Fibroblast of lung (primary cell): ENCODE results near the gene NUDT13.

Experiments
- CTCF ChIP-seq, 2 donors: IDR thresholded peaks in 1 of 2; conservative IDR thresholded peaks in 1 of 2; 1 replicate in 1 of 2; 2 replicates in 1 of 2; pipeline ENCODE4 v1.5.1; 2011 to 2012; ENCODE audit warnings: low read length in 2 of 2, control low read depth in 1 of 2, inconsistent platforms in 1 of 2, low read depth in 1 of 2, mild to moderate bottlenecking in 1 of 2
- EZH2 ChIP-seq: IDR thresholded peaks from 2 replicates; pipeline ENCODE4 v1.5.1; 2012; ENCODE audit warnings: low read length, control low read depth, mild to moderate bottlenecking; ENCODE audit errors: missing control alignments

DNA sequence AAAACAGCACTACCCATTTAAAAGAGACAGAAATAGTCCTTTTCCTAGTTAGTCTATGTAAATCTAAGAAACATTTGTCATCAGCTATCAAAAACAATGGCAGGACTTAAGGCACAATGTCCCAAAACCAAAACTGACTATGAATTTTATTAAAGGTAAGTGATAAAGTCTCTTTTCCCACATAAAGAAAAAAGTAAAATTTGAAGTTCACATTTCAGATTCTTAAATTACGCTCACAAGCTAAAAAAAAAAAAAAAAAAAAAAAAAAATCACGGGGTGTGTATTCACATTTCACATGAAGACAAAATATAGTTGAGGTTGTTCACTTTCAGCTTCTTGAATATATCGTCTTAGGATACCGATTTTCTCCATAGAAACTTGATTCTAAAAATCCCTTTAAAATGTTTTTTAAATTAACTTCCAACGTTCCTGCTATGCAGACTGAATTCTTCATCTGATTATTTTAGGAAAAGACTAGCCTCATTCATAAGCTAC lies 15.2 kb upstream of the NUDT13 start:
- no peak for TF ChIP-seq CTCF (conservative IDR thresholded peaks at IDR 0.05 in 1 of 2, IDR thresholded peaks at IDR 0.05 in 1 of 2; ENCODE audit: low read depth in 1 of 2, low read length in 2 of 2)
- no peak for TF ChIP-seq EZH2
